GM21619 (cell line): ENCODE measurements around the gene PHAF1.
"Not testable (repeated sequence)": the region's sequence is repeated elsewhere in the genome, so short reads cannot be mapped to it uniquely, and the experiment has no call there.

Experiments
- ATAC-seq: cut with Tn5 transposase; IDR thresholded peaks from one replicate; pipeline ENCODE4 v1.9.1; 2021; ENCODE audit not compliant: unreplicated experiment

PHAF1 gene

GRCh38 chr16:67104845-67105244 is 4.9 kb upstream of the PHAF1 start:
- no peak for ATAC-seq

GRCh38 chr16:67105246-67105645 is 4.5 kb upstream of the PHAF1 start:
- no peak for ATAC-seq

GRCh38 chr16:67105881-67106280 is 3.9 kb upstream of the PHAF1 start:
- ATAC-seq, result no peak

- no peak for ATAC-seq
Measured at GRCh38 chr16:67108489-67108888, 1.3 kb upstream of the PHAF1 start.

GRCh38 chr16:67108931-67109406 is 772 bp upstream of the PHAF1 start:
- ATAC-seq, result no peak

- no peak for ATAC-seq
Measured at GRCh38 chr16:67111951-67112444, 2.3 kb downstream of the PHAF1 start.

GRCh38 chr16:67112591-67113399 is 3.1 kb downstream of the PHAF1 start:
- no peak for ATAC-seq

- ATAC-seq, result no peak
Measured at GRCh38 chr16:67114793-67115192, 5.1 kb downstream of the PHAF1 start.

- ATAC-seq, result no peak
Measured at GRCh38 chr16:67115639-67116038, 5.9 kb downstream of the PHAF1 start.

GRCh38 chr16:67116388-67117311 is 6.9 kb downstream of the PHAF1 start:
- no peak for ATAC-seq

- no peak for ATAC-seq
Measured at GRCh38 chr16:67117716-67118115, 8.0 kb downstream of the PHAF1 start.

- no peak for ATAC-seq
Measured at GRCh38 chr16:67120025-67120424, 10.3 kb downstream of the PHAF1 start.

- ATAC-seq, result not testable (repeated sequence)
Measured at GRCh38 chr16:67122799-67123198, 13.1 kb downstream of the PHAF1 start.

- ATAC-seq, result no peak
Measured at GRCh38 chr16:67128417-67128816, 18.7 kb downstream of the PHAF1 start.

- ATAC-seq, result no peak
Measured at GRCh38 chr16:67128887-67129286, 19.1 kb downstream of the PHAF1 start.

- no peak for ATAC-seq
Measured at GRCh38 chr16:67129422-67129821, 19.7 kb downstream of the PHAF1 start.

GRCh38 chr16:67137605-67138004 is 27.9 kb downstream of the PHAF1 start:
- ATAC-seq, result no peak

GRCh38 chr16:67141391-67141790 is 31.6 kb downstream of the PHAF1 start:
- ATAC-seq, result no peak

GRCh38 chr16:67142342-67142741 is 32.6 kb downstream of the PHAF1 start:
- ATAC-seq, result no peak

GRCh38 chr16:67144943-67145342 is 35.2 kb downstream of the PHAF1 start:
- ATAC-seq, result no peak

- no peak for ATAC-seq
Measured at GRCh38 chr16:67145746-67146145, 36.0 kb downstream of the PHAF1 start.
